ENCODE data around the gene IQCM.

IQCM gene, protein sequence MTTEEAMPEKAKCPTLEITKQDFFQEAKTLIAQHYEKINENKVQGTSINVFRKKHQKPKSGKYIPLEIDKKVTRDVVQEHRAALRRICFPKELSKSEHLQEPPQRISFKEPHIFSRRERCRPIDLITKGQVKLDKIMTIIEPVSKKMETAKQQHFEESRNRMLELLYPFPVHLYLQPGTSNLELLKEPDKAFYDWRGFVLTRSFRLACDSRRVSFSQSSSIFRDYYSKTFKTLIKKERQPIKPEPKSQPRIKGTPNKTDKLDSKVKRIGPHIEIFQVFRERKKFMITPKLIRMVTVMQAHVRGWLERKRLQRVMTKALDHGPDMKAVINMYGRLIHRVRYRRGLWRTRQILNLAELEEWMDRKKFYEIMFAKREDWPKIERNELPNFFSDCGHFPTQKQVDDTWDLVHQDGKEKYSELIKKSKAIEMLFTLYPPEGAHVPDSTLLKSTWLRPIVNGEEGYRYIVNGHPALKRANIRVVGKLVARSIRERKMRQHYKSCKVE

DNA sequence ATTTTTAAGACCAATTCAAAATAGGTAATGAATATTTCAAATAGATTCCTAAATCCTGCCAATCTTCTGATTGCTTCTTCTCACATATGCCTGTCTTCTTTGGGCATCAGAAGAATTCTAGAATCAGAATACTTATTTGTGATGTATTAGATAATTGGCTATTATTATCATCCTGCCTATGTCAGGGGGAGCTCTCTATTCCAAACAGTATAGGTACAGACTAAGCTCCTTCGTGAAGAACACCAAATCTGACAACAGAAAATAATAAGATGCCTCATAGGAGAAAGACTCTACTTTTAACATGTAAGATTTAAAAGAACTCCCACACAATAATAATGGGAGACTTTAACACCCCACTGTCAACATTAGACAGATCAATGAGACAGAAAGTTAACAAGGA lies at the start of gene IQCM:
Gene IQCM, minus strand, starts transcription at position 101 of the 400 bp plus-strand sequence. CDS start 73,152 bp downstream, outside the sequence.
- no peak for DNase-seq

DNA sequence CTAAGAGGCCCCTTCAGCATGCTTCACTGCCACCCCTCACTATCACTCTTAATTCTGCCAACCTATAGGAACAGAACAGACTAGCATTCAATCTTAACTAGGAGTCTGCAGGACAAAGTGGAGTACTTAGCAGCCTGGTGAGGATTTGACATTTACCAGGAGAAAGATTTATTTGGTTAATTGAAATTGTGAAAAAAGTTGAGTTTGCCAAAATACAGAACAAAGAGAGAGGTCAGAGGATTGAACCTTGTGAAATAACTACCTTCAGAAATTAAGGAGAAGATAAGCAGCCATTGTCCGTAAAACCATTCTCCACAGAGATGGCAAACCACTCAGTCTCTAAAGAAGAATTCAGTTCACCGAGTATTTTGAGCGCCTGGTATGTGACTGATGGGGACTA lies 41.8 kb upstream of the IQCM start:
- no peak for DNase-seq

DNA sequence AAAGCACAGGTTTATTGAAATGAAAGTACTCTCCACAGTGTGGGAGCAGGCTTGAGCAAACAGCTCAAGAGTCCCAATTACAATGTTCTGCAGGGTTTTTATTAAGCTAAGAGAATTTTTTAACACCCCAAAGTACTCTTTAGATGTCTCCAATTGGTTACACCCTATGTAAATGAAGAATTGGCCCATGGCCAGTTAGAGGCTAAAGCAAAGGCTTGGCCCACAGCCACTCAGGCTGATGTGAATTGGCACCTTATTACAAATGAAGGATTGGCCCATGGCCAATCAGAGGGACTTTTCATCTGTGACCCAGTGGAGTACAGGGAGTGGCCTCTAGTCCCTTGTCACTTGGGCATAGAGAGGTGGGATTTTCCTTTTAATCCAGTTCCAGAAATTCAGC lies 30.1 kb upstream of the IQCM start:
- peak; percentile 23 for DNase-seq

DNA sequence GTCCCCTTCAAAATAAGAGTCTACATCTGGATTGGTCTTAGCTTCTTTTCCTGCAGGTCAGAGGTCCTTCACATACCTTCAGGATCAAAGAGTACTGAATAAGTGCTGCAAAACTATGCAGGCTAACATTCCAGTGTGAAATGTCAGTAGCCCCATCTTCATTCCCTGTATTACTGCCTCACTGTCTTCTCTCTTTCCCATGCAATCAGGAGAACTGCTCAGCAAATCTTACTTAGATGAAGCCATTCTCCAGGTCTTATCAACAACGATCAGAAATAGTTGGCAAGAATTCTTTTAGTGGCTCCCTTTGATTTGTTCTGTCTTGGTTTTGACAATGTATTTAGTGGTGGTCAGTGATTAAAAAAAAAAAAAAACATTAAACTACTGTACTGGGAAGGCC lies 26.0 kb upstream of the IQCM start:
- DNase-seq: no peak

DNA sequence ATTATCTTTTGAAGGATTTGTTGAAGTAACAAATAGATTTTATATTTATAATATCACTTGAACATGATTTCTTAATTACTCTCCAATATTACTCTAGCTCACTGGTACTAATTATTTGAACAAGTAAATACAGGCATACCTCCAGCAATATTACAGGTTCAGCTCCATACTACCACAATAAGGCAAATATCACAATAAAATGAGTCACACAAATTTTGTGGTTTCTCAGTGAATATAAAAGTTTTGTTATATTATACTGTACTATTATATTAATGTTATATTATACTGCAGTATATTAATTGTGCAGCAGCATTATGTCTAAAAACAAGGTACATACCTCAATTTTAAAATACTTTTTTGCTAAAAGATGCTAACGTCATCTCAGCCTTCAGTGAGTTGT lies 22.4 kb upstream of the IQCM start:
- DNase-seq: no peak

DNA sequence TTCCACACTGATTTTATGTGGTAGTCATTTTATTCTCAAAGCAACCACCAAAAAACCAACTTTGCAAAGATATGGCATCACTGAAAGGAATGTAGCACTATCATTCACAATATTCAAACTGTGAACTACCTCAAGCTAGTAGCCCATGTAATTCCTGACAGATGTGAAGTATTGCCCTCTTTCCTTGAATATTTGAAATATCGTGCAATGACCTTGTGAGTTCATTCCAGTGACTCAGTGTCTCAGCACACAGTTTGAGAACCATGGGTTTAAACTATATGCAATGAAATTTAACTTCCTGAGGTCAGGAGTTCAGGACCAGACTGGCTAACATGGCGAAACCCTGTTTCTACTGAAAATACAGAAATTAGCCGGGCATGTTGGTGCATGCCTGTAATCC lies 20.9 kb upstream of the IQCM start:
- no peak for DNase-seq

DNA sequence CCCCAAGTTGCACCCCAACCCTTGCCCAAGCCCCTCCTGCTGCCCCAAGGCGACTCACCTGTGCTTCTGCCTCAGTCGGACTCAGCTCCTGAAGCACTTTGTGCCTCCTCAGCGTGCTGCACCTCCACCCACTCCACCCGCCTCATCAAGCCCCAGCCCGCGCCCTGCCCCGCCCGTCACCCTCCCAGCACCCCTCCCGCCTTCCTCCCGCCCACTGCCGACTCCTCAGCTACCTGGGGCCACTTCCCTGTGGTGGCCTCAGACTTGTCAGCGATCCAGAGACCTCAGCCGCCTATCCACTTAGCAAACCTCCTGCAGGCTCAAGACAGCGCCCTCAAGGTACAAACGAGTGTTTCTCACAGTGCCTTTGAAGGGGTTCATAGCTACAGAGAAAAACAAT lies 19.6 kb upstream of the IQCM start:
- peak; percentile 24 for DNase-seq

DNA sequence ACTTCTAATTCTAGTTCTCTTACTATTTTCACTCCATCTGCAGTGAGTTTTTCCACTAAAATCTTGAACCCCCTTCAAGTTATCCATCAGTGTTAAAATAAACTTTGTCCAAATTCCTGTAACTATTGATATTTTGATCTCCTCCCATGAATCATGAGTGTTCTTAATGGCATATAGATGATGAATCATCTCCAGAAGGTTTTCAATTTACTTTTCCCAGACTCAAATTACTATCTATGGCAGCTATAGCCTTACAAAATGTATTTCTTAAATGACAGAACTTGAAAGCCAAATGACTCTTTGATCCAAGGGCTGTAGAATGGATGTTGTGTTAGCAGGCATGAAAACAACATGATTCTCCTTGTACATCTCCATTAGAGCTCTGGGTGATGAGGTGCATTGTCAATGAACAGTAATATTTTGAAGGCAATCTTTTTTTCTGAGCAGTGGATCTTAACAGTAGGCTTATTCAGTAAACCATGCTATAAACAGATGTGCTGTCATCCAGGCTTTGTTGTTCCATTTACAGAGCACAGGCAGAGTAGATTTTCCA lies 16.1 kb upstream of the IQCM start:
- no peak for DNase-seq

DNA sequence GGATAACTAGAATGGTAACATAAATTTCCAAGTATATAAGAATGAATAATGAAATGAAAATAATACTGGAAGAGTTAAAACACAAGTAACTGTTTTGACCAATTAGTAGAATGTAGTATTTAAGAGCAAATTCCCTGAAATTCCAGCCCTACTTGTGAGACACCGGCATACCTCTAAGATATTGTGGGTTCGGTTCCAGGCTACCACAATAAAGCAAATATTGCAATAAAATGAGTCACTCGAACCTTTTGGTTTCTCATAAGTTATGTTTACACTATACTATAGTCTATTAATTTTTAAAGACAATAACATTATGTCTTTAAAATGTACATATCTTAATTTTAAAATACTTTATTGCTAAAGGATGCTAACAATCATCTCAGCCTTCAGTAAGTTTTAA lies 15.2 kb upstream of the IQCM start:
- no peak for DNase-seq

DNA sequence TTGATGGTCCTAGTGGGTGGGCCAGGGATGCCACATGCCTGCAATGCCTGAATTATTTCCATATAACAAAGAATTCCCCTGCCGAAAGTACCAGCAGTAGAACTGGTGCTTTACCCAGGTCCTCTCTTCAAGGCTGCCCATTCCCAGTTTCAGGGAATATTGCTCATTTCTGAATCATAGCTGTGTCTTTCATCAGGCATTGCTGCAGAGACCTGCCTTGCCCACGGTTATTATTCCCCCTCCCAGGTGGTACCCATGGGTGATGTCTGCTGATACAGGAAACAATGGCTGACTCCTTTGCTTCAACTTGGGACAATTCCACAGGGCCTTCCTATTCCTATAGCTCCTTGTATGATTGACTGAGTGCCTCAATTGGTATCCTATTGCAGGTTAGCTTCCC lies 9.7 kb upstream of the IQCM start:
- no peak for DNase-seq

DNA sequence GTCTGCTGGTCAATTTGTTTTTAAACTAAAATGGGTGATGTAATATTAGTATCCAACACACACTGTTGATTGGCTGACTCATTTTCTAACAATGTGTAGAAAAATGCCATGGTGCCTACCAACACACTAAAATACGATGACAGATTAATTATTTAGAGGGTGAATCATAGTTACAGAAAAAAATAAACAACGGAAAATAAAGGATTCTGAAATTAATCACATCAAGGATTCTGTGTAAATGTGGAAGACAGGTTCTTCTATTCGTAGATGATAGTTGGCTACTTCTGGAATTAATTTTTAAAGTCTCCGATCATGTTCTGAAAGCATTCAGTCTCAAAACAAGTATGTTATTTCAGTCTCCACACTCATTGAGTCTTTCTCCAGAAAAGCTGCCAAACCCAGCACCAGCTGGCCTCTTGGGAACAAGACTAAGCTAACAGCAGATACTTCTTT lies 8.2 kb upstream of the IQCM start:
- no peak for DNase-seq

DNA sequence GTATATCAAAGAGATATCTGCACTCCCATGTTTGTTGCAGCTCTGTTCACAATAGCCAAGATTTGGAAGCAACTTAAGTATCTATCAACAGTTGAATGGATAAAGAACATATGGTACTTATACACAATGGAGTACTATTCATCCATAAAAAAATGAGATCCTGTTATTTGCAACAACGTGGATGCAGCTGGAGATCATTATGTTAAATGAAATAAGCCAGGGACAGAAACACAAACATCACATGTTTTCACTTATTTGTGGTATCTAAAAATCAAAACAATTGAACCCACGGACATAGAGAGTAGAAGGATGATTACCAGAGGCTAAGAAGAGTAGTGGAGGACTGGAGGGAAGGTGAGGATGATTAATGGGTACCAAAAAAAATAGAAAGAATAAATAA lies 14.2 kb downstream of the IQCM start:
- no peak for DNase-seq

DNA sequence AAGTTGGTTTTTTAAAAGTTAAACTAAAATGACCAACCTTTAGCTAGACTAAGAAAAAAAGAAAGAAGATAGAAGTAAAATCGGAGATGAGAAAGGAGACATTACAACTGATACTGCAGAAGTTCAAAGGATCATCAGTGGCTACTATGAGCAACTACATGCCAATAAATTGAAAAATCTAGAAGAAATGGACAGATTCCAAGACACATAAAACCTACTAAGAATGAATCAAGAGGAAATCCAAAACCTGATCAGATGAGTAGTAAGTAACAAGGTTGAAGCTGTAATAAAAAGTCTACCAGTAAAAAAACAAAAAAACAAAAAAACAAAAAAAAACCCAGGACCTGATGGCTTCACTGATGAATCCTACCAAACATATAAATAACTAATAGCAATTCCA lies 16.1 kb downstream of the IQCM start:
- no peak for DNase-seq

DNA sequence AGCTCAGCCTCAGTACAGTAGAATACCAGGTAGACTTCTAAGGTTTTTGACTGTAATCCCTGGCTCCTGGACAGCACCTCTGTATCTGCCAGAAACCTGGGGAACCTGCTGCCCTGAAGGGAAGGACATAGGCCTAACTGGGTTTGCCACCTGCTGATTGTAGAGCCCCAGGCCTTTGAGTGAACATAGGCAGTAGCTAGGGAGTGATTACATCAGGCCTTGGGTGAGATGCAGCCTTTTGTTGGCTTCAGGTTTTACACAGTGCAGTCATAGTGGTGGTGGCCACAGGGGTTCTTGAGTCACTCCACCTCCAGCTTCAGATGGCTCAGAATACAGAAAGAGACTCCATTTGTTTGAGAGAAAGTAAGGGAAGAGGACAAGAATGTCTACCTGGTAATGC lies 19.3 kb downstream of the IQCM start:
- no peak for DNase-seq

DNA sequence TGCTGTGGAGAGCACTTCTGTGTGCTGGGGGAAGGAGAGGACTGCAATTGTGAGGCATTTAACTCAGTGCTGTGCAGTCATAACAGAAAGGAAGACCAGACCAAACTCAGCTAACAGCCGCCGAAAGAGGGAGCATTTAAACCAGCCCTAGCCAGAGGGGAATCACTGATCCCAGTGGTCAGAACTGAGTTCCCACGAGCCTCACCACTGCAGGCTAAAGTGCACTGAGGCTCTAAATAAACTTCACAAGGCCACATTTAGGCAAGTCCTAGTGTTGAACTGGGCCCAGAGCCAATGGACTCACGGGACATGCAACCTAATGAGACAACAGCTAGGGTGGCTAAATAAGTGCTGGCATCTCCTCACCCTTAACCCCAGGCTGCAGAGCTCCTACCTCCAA lies 20.4 kb downstream of the IQCM start:
- DNase-seq: no peak

DNA sequence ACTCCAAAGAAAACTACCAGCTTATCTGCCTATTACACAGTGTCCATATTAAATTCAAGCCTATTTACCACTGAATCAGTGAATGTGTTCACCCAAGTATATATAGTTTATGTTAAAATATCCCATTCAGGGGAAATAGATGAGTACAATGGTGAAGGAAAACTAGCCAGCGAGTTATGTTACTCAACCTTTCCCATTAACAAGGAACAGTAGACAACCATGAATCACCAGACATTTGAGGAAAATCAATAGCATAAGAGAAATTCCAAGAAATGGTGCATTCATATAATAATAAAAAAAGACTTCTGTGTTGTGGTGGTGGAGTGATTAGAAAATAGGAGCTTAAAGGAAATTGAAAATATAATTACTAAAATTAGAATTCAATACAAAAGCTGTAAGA lies 21.3 kb downstream of the IQCM start:
- DNase-seq: no peak

DNA sequence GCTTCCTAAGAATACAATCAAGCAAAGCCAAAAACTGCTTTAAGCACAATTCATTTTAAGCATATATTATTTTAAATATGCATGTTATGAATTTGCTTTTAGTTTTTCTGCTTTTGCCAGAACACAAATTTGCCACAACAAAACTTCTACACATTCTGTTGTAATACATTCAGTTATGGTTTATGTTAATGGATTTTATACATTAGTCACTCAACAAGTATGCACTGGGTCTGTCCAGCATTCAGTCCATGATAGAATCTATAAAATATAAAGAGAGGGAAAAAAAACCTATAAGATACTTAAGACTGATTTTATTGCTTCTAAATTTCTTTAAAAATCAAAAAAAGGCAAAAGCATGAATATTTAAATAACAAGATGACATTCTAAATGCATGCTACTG lies 22.2 kb downstream of the IQCM start:
- no peak for DNase-seq

DNA sequence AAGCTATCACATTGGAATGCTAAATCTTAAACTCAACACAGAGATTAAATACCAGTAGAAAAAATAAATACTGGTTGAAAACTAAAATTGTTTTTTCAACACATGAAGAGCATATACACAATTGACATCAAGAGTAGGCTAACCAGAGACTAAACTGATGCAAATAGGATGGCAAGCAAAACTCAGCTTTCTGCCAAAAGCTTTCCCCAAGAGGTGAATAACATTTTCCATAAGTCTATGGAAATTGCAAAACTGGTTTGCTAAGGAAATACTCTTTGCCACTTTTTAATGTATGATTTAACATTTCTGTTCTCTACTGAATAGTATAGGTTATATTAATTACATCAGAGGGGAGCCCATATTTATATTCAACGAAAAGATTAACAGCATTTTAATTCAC lies 23.8 kb downstream of the IQCM start:
- DNase-seq: no peak

DNA sequence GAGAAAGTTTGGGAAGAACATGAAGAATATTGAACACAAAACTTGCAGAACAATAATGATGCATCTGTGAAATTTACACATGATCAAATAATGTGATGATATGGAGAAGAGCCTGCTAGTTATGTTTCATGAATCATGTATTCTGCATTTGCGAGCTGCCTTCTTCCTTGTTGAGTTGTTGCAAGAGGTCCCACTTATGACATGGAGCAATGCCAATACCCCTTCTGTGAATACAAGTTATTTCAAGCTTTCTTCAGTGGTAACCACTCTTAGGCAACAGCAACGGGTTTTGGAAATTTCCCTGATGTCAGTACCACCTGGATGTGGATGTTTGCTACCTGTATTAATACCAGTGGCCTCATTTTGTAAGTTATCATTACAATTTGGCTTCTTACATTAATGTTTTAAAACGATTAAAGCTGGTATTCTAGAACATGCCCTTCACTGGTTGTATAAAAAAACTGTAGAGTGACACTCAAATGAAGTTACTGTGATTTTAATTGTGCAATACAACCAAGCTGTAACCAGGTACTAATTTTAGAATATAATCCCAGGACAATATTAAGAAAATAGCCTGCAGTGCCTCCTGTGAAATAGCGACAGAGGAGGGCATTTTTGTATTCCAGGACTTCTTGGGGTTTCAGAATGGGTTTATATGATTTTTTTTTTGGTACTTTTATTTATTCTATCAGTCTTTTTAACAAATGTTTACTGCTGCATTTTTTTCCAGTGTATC lies 25.3 kb downstream of the IQCM start:
- DNase-seq: no peak

DNA sequence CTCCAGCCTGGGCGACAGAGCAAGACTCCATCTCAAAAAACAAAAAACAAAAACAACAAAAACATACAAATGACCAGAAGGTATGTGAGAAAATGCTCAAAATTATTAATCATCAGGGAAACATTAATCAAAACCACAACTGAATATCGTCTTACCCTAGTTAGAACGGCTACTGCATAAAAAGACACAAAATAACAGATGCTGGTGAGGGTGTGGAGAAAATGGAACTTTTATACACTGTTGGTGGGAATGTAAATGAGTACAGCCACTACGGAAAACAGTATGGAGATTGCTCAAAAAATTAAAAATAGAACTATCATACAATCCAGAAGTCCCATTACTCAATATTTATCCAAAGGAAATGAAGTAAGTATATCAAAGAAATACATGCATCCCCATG lies 27.3 kb downstream of the IQCM start:
- no peak for DNase-seq

DNA sequence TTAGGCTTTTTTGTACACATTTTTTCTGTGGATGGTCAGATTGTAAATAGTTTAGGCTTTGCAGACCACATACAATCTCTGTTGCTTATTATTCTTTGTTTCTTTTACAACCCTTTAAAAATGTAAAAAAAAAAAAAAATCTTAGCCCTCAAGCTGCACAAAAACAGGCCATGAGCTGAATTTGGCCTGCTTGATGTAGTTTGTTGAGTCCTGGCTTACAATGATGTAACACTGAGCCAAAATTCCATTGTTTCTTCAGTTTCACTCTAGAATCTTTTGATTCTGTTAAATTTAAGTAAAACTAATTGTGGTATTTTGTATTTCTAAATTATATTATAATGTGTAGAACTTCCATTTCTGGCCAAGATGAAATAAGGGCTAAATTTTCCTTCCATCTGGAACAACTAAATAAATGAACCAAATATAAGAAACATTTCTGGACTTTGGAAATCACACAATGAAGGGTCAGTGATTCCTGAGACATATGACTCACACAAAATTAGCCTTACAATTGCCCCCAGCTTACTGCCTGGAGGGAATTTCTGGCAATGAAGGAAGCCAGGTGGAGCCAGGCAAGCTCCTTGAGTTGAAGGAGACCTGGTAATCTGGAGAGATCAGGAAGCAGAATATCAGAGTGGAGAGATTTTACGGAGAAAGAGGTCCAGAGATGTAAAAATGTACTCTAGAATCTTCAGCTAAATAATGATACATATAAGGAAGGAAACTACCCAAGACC lies 29.8 kb downstream of the IQCM start:
- DNase-seq: no peak

DNA sequence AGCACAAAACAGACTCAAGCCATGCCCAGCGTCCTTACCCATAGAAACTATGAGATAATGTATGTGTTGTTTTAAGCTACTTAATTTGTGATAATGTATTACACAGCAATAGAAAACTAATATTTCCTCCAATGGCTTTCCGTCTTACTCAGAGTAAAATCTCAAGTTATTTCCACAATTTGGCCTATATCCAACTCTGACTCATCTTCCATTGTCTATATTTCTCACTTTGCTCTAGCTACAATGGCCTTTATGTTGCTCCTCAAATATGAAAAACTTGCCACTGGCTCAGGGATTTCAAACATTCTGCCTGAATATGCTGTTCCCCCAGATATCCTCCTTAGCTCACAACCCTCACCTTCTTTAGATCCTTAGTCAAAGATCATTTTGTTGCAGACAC lies 31.6 kb downstream of the IQCM start:
- DNase-seq: no peak

DNA sequence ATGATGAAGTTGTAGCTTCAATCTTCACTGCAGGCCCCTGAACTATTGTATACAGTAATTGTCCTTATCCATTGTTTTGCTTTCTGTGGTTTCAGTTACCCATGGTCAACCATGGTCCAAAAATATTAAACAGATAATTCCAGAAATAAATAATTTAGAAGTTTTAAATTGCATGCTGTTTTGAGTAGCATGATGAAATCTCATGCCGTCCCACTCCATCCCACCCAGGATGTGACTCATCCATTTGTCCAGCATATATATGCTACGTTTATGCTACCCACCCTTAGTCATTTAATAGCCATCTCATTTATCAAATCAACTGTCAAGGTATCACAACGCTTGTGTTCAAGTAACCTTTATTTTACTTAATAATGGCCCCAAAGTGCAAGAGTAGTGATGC lies 34.5 kb downstream of the IQCM start:
- no peak for DNase-seq
